NCI-H1417 (cell line): ENCODE measurements around the gene DLG2.

Source experiments
- DNase-seq, 3 experiments: peaks; one replicate each; lab custom pipeline; 2025; lab: John Stamatoyannopoulos, UW

Gene DLG2

GRCh38 chr11:84564180-84564866 is 1062.8 kb downstream of the DLG2 start:
- DNase-seq: peak; percentile 11 to 63 (median 26)

GRCh38 chr11:84563356-84563755 is 1063.8 kb downstream of the DLG2 start:
- no peak for DNase-seq

DNA sequence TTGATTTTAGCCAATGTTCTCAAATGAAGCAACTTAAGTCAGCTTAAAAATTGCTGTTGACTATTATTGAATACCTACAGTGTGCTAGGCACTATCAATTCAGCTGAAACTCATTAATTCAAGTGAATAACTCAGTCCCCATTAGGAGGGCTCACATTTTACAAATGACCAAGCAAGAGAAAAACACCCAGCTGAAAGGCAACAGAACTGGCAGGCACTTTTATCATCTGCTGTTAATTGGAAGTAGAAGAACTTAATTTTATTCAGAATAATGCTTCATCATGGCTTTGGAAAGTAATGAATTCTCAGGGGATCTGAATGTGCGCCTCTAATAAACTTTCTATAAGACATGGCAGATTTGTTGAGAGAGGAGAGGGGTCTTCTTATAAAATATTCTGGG is 1066.9 kb downstream of the DLG2 start:
- DNase-seq: no peak

- DNase-seq: peak; percentile 22 to 81 (median 39)
These were observed 1068.8 kb downstream of the DLG2 start for GRCh38 chr11:84558085-84558905.

- DNase-seq: no peak
These were observed 1074.4 kb downstream of the DLG2 start for GRCh38 chr11:84552791-84553190.

DNA sequence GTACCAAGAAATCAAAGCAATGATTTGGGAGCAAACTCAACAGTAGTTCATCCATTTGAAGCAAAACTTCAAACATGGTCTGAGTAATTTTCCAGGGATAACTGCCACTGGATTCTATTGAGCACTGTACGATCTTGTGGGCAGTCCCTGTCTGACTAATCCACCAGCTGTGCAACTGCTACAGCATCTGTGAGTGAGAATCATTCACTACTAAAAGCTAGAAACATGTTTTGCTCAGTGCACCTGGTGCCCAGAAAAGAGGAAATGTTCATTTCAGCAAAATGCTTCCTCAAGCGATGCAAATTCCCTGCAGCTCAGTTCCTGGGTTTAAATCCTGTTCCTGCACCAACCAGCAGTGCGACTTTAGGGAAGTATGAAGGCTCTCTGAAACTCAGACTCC is 1077.9 kb downstream of the DLG2 start:
- no peak for DNase-seq

GRCh38 chr11:84544566-84544965 is 1082.6 kb downstream of the DLG2 start:
- DNase-seq: no peak

GRCh38 chr11:84543367-84544159 is 1083.6 kb downstream of the DLG2 start:
- peak; percentile 31 to 89 (median 78) for DNase-seq

DNA sequence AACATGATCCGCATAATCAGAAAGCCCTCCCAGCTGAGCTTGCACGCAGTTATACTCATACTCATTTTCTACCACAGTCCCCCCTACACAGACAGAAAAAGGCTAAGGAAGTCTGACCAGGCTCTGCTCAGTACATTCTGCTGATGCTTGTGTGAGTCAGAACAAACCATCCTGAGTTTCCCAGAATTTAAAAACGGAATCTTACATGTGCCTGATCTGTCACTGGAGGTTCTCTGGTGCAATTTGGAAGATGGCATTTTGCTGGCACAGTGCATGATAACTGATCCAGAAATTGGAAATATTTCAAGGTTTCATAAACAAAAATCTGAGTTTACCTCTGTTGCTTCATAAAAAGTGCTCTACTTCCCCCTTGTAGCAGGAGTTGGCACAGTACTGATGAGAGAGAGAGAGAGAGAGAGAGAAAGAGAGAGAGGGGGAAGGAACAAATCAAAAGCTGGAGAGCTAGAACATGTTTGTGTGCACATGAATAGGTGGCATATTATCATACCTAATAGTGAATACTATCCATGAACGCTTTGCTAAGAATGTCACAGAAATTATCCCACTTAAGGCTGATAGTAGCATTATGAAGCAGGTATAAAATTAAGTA is 1085.3 kb downstream of the DLG2 start:
- DNase-seq: peak in 1 of 3 experiments; percentile 40

DNA sequence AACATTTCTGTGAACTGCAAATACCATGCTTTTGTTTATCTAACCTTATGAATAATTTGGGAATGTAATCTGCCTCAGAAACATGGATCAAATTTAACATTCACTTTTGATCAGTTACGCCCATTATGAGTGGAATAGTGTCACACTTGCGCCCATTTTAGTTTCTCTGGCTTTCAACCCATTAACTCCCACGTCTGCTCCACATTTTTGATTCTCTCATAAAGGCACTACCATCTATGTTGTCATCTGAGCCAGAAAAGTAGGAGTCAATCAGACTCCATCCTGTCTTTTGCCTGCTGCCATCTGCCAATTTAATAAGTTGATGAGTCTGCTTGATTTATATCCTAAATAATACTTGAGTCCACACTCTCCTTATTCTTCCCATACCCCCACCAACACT is 1090.7 kb downstream of the DLG2 start:
- no peak for DNase-seq

GRCh38 chr11:84532364-84532763 is 1094.8 kb downstream of the DLG2 start:
- no peak for DNase-seq

DNA sequence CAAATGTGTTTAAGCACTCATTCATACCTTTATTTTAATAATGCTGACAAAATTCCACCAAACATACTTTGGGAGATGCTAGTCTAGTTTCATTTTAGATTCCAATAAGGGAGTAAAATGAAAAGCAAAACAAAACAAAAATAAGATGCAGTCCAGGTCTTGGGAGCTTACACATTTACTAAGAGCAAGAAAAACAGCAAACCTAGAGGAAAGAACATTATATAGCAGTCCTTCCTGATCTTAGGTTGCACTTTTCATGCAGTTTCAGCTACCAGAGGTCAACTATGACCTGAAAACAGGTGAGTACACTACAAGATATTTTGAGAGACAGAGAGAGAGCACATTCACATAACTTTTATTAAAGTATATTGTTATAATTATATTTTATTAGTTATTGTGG is 1100.9 kb downstream of the DLG2 start:
- no peak for DNase-seq

DNA sequence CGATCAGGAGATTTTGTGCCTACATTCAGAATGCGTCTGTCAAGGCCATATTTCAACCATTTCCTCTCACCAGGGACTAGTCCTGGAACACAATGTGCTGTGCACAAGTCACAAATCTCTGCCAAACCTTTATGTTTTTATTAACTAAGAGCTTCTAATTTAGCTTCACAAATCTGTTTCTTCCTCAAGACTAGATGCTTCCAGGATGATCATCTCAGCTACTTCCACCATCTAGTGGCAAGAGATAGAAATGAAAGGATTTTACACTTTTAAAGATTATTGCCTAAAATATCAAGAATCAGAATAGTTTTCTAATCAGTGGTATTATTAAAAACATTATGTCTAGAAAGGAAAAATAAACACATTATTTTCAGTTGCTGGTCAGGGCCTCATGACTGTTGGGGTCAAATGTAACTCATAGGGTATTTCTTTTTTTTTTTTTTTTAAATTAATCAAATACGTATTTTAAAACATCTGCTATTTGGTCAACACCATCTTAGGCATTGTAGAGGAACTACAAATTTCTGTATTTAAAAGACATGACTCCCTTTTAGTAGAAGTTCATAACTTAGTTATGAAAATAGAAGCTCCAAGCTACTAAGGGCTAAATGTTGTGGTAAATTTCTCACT is 1102.6 kb downstream of the DLG2 start:
- DNase-seq: peak in 2 of 3 experiments; percentile 9 to 58

- no peak for DNase-seq
These were observed 1104.8 kb downstream of the DLG2 start for GRCh38 chr11:84522331-84522730.

DNA sequence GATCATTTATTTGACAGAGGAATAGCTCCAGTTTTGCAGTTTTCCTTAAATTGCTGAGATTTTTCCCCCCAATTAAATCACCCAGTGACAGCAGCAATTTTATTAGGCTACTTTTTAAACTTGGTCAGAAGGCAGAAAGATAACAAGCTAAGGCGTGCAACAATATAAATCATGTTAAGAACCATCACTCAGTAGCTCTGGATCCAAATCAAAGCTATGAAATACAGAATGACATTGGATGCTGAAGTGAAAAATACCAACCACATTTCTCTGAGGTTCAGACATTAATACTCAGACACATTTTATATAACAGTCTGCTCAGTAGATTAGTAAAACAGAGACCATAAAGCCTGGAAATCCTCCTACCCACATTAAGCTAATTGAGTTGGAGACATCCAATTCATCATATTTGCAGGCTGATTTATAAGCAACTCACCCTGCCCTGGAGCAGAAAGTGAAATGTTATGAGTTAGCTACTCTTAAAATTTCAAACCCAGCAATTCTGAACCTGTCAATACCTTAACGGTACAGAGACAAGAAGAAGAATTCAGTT is 1108.4 kb downstream of the DLG2 start:
- DNase-seq: peak in 1 of 3 experiments; percentile 12

DNA sequence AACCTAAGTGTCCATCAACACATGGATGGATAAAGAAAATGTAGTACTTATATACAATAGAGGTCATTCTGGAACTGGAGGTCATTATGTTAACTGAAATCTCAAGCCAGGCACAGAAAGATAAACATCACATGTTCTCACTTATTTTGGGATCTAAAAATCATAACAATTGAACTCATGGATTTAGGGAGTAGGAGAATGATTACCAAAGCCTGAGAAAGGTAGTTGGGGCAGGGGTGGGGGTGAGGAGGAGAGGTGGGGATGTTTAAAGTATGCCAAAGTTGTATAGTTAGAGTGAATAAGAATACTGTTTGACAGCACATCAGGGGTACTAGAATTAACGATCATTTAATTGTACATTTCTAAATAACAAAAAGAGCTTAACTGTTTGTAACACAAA is 1112.7 kb downstream of the DLG2 start:
- DNase-seq: peak in 1 of 3 experiments; percentile 23

GRCh38 chr11:84503503-84503902 is 1123.6 kb downstream of the DLG2 start:
- no peak for DNase-seq

DNA sequence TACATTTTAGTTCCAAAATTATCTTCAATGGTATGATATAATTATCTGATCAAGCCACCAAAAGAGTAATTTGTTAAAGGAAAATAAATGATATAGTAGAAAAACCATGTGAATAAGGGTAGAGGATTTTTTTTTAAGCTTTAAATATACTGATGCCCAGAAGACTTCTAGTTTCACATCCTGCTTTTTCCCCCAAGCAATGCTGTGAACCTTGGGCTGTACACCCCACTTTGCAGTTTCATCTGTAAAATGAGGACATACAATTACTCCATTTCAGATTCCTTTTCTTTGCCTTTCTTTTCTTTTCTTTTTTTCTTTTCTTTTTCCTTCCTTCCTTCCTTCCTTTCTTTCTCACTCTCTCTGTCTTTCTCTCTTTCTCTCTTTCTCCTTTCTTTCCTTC is 1125.4 kb downstream of the DLG2 start:
- DNase-seq: no peak

DNA sequence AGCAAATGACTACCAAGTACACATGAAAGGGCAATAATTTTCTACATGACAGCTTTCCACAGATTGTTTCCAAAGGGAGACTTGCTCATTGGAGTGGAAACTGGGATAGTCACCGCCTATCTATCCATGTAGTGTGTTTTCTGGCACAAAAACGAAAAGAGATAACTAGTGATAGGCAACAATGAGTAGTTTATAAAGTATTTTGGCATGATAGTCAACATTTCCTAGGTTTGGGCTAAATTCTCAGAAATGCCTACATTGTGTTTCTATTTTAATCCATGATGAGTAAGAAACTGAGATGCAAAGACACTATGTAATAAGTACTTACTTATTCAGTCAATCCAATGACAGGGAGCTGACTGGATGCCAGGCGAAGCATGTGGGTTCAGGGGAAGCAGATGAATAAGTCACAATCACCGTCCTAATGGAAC is 1129.1 kb downstream of the DLG2 start:
- no peak for DNase-seq

GRCh38 chr11:84497181-84497580 is 1130.0 kb downstream of the DLG2 start:
- DNase-seq: no peak

- DNase-seq: no peak
These were observed 1131.0 kb downstream of the DLG2 start for GRCh38 chr11:84496122-84496521.
